ENCODE data around the gene SOX5. TPM values are rescaled to one million over a fixed set of nuclear protein-coding genes. Genes with fewer than 3 reads are reported as not detected.
A peak's percentile ranks its signal among the peaks of the same experiment; 100 is the strongest.

Gene SOX5
- total and polyA plus RNA-seq, 9 of the 15 experiments (the other 6 are each of a cell fraction or from before 2014, with no cell fraction given) = 8.3 to 16.5 (median 11.9) TPM

GRCh38 chr12:23534196-23534595 is 415.3 kb downstream of the SOX5 start:
- 55% methylated on average over 8 of the region's 8 CpGs for WGBS (ENCODE audit: insufficient coverage, low coverage, missing lambda C conversion rate)
- Histone ChIP-seq H3K27ac (ENCODE audit: extremely low read depth, low read depth, low read length) (no peak overlapping the region), H3K9me3 (replicated peaks; ENCODE audit: control insufficient read depth, insufficient read depth, low read depth, low read length) (no peaks in the 10 kb centered on the region), H3K36me3 (ENCODE audit: control insufficient read depth, insufficient read depth, low read length) (peaks cover 35% of the 10 kb centered on the region; the same call in 1 of the 3 replicates), H3K9ac (ENCODE audit: insufficient read depth in 1 of 2, low read depth in 2 of 2, low read length in 2 of 2) (no peak overlapping the region), H3K9me1 (ENCODE audit: control insufficient read depth, insufficient read depth, low read length) (no peaks in the 10 kb centered on the region), H3K4me1 (replicated peaks in 1 of 2; ENCODE audit: control insufficient read depth in 2 of 2, insufficient read depth in 2 of 2, low read length in 2 of 2) (peaks cover 0 to 6% of the 10 kb centered on the region in 2 experiments; a peak in 2 of 5 replicates), H3K4me3 (no peak overlapping the region), H4K20me1 (replicated peaks; ENCODE audit: control insufficient read depth, insufficient read depth, low read length) (no peaks in the 10 kb centered on the region), H2AFZ (ENCODE audit: low read depth, low read length) (peak overlapping the region; percentile 38), H3K79me2 (ENCODE audit: control insufficient read depth, insufficient read depth, low read length) (no peaks in the 10 kb centered on the region), H3K4me2 (ENCODE audit: insufficient read depth, low read length) (no peak overlapping the region), H3K27me3 (ENCODE audit: control insufficient read depth in 2 of 2, insufficient read depth in 2 of 2, low read length in 2 of 2) (no peaks in the 10 kb centered on the region)
- ChIA-PET POLR2A (no interaction called here), CTCF (ENCODE audit: low intra/inter-chr PET ratio) (no interaction called here)
- in situ Hi-C loops (cut with MboI) = no loop called here
- ATAC-seq (peak; percentile 70), DNase-seq (ENCODE audit: extremely low read depth in 1 of 4, low spot score in 3 of 4) (no peak), FAIRE-seq (no peak)
- no TSS peak for BruUV-seq (replicated peaks)
- peak; percentile 19; the same call in 1 of the 2 replicates for TF ChIP-seq MECOM (CRISPR knock-in tag; IDR thresholded peaks at IDR 0.05)
- no peak for TF ChIP-seq HOXB6 (CRISPR knock-in tag; IDR thresholded peaks at IDR 0.05; ENCODE audit: borderline replicate concordance)
- intact Hi-C loops (cut with micrococcal nuclease) = no loop called here

- H3K27me3 ChIP-seq (ENCODE audit: control insufficient read depth in 2 of 2, insufficient read depth in 2 of 2, low read length in 2 of 2) = no peaks in the 10 kb centered on the region
- no peaks in the 10 kb centered on the region for H3K9me1 ChIP-seq (ENCODE audit: control insufficient read depth, insufficient read depth, low read length)
- H4K20me1 ChIP-seq (replicated peaks; ENCODE audit: control insufficient read depth, insufficient read depth, low read length) = no peaks in the 10 kb centered on the region
- POLR2A ChIA-PET = no interaction called here
- H3K27ac ChIP-seq (ENCODE audit: extremely low read depth, low read depth, low read length) = no peak overlapping the region
- no TSS peak for BruUV-seq (replicated peaks)
- ATAC-seq = peak; percentile 27; the same call in 1 of the 3 replicates
- intact Hi-C loops (cut with micrococcal nuclease) (no loop called here), in situ Hi-C loops (cut with MboI) (no loop called here)
- no peak overlapping the region for H3K4me2 ChIP-seq (ENCODE audit: insufficient read depth, low read length)
- H3K4me3 ChIP-seq = no peak overlapping the region
- H3K9ac ChIP-seq (ENCODE audit: insufficient read depth in 1 of 2, low read depth in 2 of 2, low read length in 2 of 2) = no peak overlapping the region
- H3K36me3 ChIP-seq (ENCODE audit: control insufficient read depth, insufficient read depth, low read length) = peaks cover 35% of the 10 kb centered on the region; the same call in 1 of the 3 replicates
- H3K4me1 ChIP-seq (replicated peaks in 1 of 2; ENCODE audit: control insufficient read depth in 2 of 2, insufficient read depth in 2 of 2, low read length in 2 of 2) = peaks cover 0 to 6% of the 10 kb centered on the region in 2 experiments; a peak in 2 of 5 replicates
- H2AFZ ChIP-seq (ENCODE audit: low read depth, low read length) = peak overlapping the region; percentile 38; the same call in 1 of the 2 replicates
- no peak for FAIRE-seq
- 57% methylated on average over 1 of the region's 1 CpG for WGBS (ENCODE audit: insufficient coverage, low coverage, missing lambda C conversion rate)
- CTCF ChIA-PET (ENCODE audit: low intra/inter-chr PET ratio) = no interaction called here
- H3K79me2 ChIP-seq (ENCODE audit: control insufficient read depth, insufficient read depth, low read length) = no peaks in the 10 kb centered on the region
- no peaks in the 10 kb centered on the region for H3K9me3 ChIP-seq (replicated peaks; ENCODE audit: control insufficient read depth, insufficient read depth, low read depth, low read length)
- DNase-seq (ENCODE audit: extremely low read depth in 1 of 4, low spot score in 3 of 4) = no peak
- peak; percentile 70 for TF ChIP-seq ZNF384 (IDR thresholded peaks at IDR 0.05; ENCODE audit: low read depth, low read length)
- TF ChIP-seq CHD7 (IDR thresholded peaks at IDR 0.05; ENCODE audit: low read depth, low read length) = no peak
- TF ChIP-seq CHD2 (IDR thresholded peaks at IDR 0.05; ENCODE audit: low read depth, low read length) = no peak
Measured at GRCh38 chr12:23533699-23534098, 415.8 kb downstream of the SOX5 start.
